ENCODE results near the gene MT1G.
"Not testable (repeated sequence)": the region's sequence is repeated elsewhere in the genome, so short reads cannot be mapped to it uniquely, and the experiment has no call there.

Gene MT1G

DNA sequence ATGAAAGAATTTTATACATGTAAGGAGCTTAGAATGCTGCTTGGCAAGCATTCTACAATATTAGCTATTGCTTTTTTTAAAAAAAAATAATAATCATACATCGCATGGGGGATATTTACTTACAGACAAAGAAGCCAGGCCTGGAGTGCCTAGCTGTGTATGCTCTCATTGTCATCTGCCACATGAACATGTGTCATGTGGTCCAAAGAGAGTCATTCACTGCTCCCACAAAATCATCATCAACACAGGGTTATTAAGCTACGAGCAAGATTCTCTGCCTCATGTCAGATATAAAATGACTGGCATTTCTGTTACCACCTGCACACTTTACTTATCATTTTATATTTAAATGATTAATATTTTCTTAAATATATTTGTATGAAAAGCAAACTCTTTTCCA lies 44.2 kb downstream of the MT1G start:
- TF ChIP-seq EZH2 (IDR thresholded peaks at IDR 0.05) (no peak), FOXP2 (optimal IDR thresholded peaks at IDR 0.05; ENCODE audit: control extremely low read depth, extremely low read length, insufficient read depth) (no peak), POLR2AphosphoS5 (IDR thresholded peaks at IDR 0.05; ENCODE audit: borderline replicate concordance, low read depth, low read length) (no peak)
- DNase-seq (ENCODE audit: low read depth, low spot score) = no peak
- no peak overlapping the region for H3K27ac ChIP-seq
- H3K9ac ChIP-seq (ENCODE audit: insufficient read length) = no peak overlapping the region
- H3K4me3 ChIP-seq = no peak overlapping the region
- H3K9me3 ChIP-seq (ENCODE audit: low read depth, low read length) = no peaks in the 10 kb centered on the region
- H3K36me3 ChIP-seq (ENCODE audit: insufficient read depth, low read length) = no peaks in the 10 kb centered on the region

DNA sequence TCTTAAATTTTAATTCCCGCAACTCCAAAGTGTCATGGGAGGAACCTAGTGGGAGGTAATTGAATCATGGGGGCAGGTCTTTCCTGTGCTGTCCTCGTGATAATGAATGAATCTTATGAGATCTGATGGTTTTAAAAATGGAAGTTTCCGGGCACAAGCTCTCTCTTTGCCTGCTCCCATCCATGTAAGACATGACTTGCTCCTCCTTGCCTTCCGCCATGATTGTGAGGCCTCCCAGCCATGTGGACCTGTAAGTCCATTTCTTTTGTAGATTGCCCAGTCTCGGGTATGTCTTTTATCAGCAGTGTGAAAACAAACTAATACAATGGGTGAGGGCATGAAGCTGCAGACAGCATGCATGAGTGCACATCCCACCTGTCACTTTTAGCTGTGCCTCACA lies 44.7 kb downstream of the MT1G start:
- not testable (repeated sequence) for H3K4me3 ChIP-seq; DNase-seq (ENCODE audit: low read depth, low spot score); H3K9me3 ChIP-seq (ENCODE audit: low read depth, low read length); H3K9ac ChIP-seq (ENCODE audit: insufficient read length); H3K27ac ChIP-seq; H3K36me3 ChIP-seq (ENCODE audit: insufficient read depth, low read length)

DNA sequence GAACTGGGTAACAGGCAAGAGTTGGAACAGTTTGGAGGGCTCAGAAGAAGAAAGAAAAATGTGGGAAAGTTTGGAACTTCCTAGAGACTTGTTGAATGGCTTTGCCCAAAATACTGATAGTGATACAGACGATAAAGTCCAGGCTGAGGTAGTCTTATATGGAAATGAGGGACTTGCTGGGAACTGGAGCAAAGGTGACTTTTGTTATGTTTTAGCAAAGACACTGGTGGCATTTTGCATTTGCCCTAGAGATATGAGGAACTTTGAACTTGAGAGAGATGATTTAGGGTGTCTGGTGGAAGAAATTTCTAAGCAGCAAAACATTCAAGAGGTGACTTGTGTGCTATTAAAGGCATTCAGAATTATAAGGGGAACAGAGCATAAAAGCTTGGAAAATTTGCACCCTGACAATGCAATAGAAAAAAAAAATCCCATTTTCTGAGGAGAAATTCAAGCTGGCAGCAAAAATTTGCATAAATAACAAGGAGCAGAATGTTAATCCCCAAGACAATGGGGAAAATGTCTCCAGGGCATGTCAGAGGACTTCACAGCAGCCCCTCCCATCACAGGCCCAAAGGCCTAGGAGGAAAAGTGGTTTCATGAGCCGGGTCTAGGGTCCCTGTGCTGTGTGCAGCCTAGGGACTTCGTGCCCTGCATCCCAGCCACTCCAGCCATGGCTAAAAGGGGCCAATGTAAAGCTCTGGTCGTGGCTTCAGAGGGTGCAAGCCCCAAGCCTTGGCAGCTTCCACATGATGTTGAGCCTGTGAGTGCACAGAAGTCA lies 46.0 kb downstream of the MT1G start:
- not testable (repeated sequence) for H3K9ac ChIP-seq (ENCODE audit: insufficient read length); H3K9me3 ChIP-seq (ENCODE audit: low read depth, low read length); DNase-seq (ENCODE audit: low read depth, low spot score); H3K27ac ChIP-seq; H3K4me3 ChIP-seq; H3K36me3 ChIP-seq (ENCODE audit: insufficient read depth, low read length)

DNA sequence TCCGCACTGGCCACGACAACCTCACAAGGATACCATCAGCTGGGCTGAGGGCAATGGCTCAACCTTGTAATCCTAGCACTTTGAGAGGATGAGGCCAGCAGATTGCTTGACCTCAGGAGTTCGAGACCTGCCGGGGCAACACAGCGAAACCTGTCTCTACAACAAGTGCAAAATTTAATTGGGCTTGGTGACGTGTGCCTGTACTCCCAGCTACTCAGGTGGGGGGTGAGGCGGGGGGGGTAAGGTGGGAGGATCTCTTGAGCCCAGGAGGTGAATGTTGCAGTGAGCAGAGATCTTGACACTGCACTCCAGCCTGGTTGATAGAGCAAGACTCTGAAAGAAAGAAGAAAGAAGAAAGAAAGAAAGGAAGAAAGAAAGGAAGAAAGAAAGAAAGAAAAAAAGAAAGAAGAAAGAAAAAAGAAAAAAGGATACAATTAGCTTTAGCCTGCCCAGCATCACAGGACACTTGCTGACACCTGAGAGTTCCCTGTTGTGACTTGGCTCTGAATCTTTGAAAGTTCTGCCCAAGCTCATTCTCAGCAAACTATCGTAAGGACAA lies 47.4 kb downstream of the MT1G start:
- H3K27ac ChIP-seq = no peak overlapping the region
- TF ChIP-seq EZH2 (IDR thresholded peaks at IDR 0.05) = no peak
- H3K9me3 ChIP-seq (ENCODE audit: low read depth, low read length) = no peaks in the 10 kb centered on the region
- no peak for DNase-seq (ENCODE audit: low read depth, low spot score)
- H3K9ac ChIP-seq (ENCODE audit: insufficient read length) = no peak overlapping the region
- H3K4me3 ChIP-seq = no peak overlapping the region
- H3K36me3 ChIP-seq (ENCODE audit: insufficient read depth, low read length) = no peaks in the 10 kb centered on the region

DNA sequence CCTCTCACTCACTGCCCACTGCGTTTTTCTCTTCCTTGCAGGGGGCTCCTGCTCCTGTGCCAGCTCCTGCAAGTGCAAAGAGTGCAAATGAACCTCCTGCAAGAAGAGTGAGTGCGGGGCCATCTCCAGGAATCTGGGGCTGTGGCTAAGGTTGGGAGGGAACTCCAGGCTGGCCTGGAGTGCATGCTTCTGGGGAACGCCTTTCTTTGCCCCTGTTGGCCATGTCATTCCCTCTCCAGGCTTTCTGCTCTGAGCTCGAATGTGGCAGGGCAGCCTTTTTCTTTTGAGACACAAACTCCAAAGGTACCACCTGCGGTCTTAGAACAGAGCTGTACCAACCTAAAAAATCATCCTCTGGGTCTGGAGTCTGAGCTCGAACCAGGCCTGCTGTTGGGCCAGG lies 49.7 kb downstream of the MT1G start:
- Histone ChIP-seq H3K27ac (no peak overlapping the region), H3K4me3 (no peak overlapping the region)

DNA sequence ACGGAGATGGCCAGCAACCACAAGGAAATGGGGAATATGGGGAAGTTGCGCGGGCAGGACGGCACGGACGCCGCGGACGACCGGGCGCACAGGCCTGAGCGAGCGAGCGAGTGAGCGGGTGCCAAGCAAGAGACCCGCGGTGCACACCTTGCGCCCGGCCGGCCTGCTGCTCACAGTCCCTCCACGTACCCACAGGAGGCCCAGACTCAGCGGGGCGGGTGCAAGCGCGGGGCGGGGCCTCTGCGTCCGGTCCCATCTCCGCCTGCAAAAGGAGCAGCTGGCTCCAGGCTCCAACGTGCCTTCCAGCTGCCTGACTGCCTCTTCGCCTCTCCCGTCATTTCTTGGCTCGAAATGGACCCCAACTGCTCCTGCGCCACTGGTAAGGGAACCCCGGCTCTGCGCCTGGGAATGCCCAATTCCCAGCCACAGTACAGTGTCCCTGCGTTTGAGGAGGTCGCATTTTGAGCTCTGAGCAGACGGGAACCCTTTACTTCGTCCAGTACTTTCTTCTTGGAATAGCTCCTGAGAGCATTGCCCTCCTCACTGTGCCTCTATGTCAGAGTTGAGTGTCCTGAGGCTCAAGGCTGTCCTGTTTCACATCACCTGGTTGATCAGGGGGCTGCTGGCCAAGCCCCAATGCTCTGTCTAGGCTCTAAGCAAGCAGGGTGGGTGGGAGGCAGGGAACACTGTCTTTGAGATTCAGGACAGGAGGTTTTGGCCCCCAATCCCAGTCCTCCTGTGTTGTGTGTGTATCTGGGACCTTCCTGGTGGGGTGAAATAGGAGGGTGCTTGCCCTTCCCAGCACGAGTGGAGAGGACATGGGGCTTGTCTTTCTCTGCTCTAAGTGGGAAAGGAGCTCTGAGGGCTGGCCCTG lies 50.4 kb downstream of the MT1G start:
- Histone ChIP-seq H3K4me3 (no peak overlapping the region), H3K9ac (ENCODE audit: insufficient read length) (no peak overlapping the region), H3K27ac (no peak overlapping the region), H3K36me3 (ENCODE audit: insufficient read depth, low read length) (no peaks in the 10 kb centered on the region), H3K9me3 (ENCODE audit: low read depth, low read length) (no peaks in the 10 kb centered on the region)
- TF ChIP-seq FOXP2 (optimal IDR thresholded peaks at IDR 0.05; ENCODE audit: control extremely low read depth, extremely low read length, insufficient read depth) = no peak
- no peak for TF ChIP-seq EZH2 (IDR thresholded peaks at IDR 0.05)
- TF ChIP-seq POLR2AphosphoS5 (IDR thresholded peaks at IDR 0.05; ENCODE audit: borderline replicate concordance, low read depth, low read length) = no peak
- DNase-seq (ENCODE audit: low read depth, low spot score) = no peak

More for the DNA sequence above, 49.7 kb downstream of the MT1G start:
- H3K9ac ChIP-seq (ENCODE audit: insufficient read length) = no peak overlapping the region
- H3K9me3 ChIP-seq (ENCODE audit: low read depth, low read length) = no peaks in the 10 kb centered on the region
- TF ChIP-seq POLR2AphosphoS5 (IDR thresholded peaks at IDR 0.05; ENCODE audit: borderline replicate concordance, low read depth, low read length) (no peak), EZH2 (IDR thresholded peaks at IDR 0.05) (no peak), FOXP2 (optimal IDR thresholded peaks at IDR 0.05; ENCODE audit: control extremely low read depth, extremely low read length, insufficient read depth) (no peak)
- H3K36me3 ChIP-seq (ENCODE audit: insufficient read depth, low read length) = no peaks in the 10 kb centered on the region
- no peak for DNase-seq (ENCODE audit: low read depth, low spot score)

All from SK-N-MC (cell line).